ENCODE measurements around the gene RCSD1. TPM values are rescaled to one million over a fixed set of nuclear protein-coding genes. Genes with fewer than 3 reads are reported as not detected.

The RCSD1 gene
- total RNA-seq, 1 donor from 2014 or later: 0.98 TPM

DNA sequence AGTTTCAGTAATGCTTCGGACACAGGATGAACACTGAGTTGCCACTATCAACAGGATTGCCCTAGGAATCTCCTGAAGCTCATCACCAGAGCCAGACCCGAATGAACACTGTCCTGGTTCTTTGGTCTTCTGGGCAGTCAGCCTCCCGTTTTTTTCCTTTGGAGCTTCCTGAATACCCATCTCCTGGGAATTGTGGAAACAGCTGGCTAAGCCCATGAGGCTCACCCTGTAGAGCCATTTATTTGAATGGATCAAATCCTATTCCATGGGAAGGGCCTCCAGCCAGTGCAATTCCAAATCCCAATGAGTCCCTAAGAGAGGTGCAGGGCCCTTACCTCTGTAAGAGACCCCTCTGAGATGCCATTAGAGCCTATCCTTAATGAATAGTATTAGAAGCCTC is 5.9 kb downstream of the RCSD1 start:
- TF ChIP-seq EZH2 (IDR thresholded peaks at IDR 0.05; ENCODE audit: insufficient read depth, low read length) (no peak), CTCF (IDR thresholded peaks at IDR 0.05; ENCODE audit: insufficient read depth, low read depth, low read length) (no peak)
- H3K27ac Mint-ChIP-seq (ENCODE audit: unreplicated experiment): no peak overlapping the region
- DNase-seq (ENCODE audit: low read depth): no peak
- no peak for FAIRE-seq
- Histone ChIP-seq H3K27ac (ENCODE audit: low read depth, low read length) (no peak overlapping the region), H3K4me1 (ENCODE audit: insufficient read depth, low read length) (no peaks in the 10 kb centered on the region), H3K27me3 (ENCODE audit: insufficient read depth, low read length) (peaks cover 18% of the 10 kb centered on the region), H3K4me3 (ENCODE audit: insufficient read depth, low read depth, low read length) (no peak overlapping the region), H3K9ac (ENCODE audit: low read length) (no peak overlapping the region), H3K79me2 (ENCODE audit: insufficient read depth, low read length) (no peaks in the 10 kb centered on the region), H3K9me3 (ENCODE audit: insufficient read depth, low read depth, low read length) (no peaks in the 10 kb centered on the region), H4K20me1 (ENCODE audit: insufficient read depth, low read length) (no peaks in the 10 kb centered on the region), H3K36me3 (ENCODE audit: insufficient read depth, low read length) (no peaks in the 10 kb centered on the region), H2AFZ (ENCODE audit: low read depth, low read length) (no peak overlapping the region), H3K4me2 (ENCODE audit: low read length) (no peak overlapping the region)
- peaks cover 23% of the 10 kb centered on the region for H3K27me3 Mint-ChIP-seq (ENCODE audit: low read depth, unreplicated experiment)
- H3K4me3 Mint-ChIP-seq (ENCODE audit: unreplicated experiment): no peak overlapping the region
- no peaks in the 10 kb centered on the region for H3K9me3 Mint-ChIP-seq (ENCODE audit: unreplicated experiment)
- H3K36me3 Mint-ChIP-seq (ENCODE audit: low read depth, unreplicated experiment): no peaks in the 10 kb centered on the region
- peaks cover 14% of the 10 kb centered on the region for H3K4me1 Mint-ChIP-seq (ENCODE audit: low read depth, unreplicated experiment)

DNA sequence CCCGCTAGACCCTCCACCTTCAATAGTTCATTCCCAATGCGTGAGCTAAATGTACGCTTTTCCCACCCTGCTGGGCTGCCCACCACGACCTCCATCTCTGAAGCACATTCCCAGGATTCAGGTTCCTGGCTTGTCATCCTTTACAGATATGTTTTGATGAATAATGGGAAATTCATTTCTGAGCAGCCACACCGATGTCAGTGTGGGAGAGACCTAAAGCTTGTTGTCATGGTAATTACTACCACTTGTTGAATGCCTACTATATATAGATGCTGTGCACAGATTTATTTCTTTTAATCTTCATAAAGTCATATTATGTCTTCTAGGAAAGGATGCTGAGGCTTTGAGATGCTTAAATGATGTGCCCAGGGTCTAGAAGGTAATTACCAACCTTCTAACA is 8.0 kb downstream of the RCSD1 start:
- H3K27me3 ChIP-seq (ENCODE audit: insufficient read depth, low read length): peaks cover 15% of the 10 kb centered on the region
- H3K79me2 ChIP-seq (ENCODE audit: insufficient read depth, low read length): no peaks in the 10 kb centered on the region
- H3K9ac ChIP-seq (ENCODE audit: low read length): no peak overlapping the region
- DNase-seq (ENCODE audit: low read depth) (no peak), FAIRE-seq (no peak)
- no peak overlapping the region for H3K27ac ChIP-seq (ENCODE audit: low read depth, low read length)
- H3K36me3 ChIP-seq (ENCODE audit: insufficient read depth, low read length): no peaks in the 10 kb centered on the region
- Mint-ChIP-seq H3K9me3 (ENCODE audit: unreplicated experiment) (no peaks in the 10 kb centered on the region), H3K36me3 (ENCODE audit: low read depth, unreplicated experiment) (no peaks in the 10 kb centered on the region), H3K27ac (ENCODE audit: unreplicated experiment) (no peak overlapping the region), H3K4me1 (ENCODE audit: low read depth, unreplicated experiment) (peaks cover 16% of the 10 kb centered on the region), H3K4me3 (ENCODE audit: unreplicated experiment) (no peak overlapping the region), H3K27me3 (ENCODE audit: low read depth, unreplicated experiment) (peaks cover 28% of the 10 kb centered on the region)
- no peak for TF ChIP-seq EZH2 (IDR thresholded peaks at IDR 0.05; ENCODE audit: insufficient read depth, low read length)
- no peak for TF ChIP-seq CTCF (IDR thresholded peaks at IDR 0.05; ENCODE audit: insufficient read depth, low read depth, low read length)
- no peaks in the 10 kb centered on the region for H4K20me1 ChIP-seq (ENCODE audit: insufficient read depth, low read length)
- H3K4me2 ChIP-seq (ENCODE audit: low read length): no peak overlapping the region
- H3K4me1 ChIP-seq (ENCODE audit: insufficient read depth, low read length): no peaks in the 10 kb centered on the region
- H2AFZ ChIP-seq (ENCODE audit: low read depth, low read length): no peak overlapping the region
- H3K9me3 ChIP-seq (ENCODE audit: insufficient read depth, low read depth, low read length): no peaks in the 10 kb centered on the region
- no peak overlapping the region for H3K4me3 ChIP-seq (ENCODE audit: insufficient read depth, low read depth, low read length)

GRCh38 chr1:167640051-167640450 is 10.0 kb downstream of the RCSD1 start:
- no peak overlapping the region for H3K4me2 ChIP-seq (ENCODE audit: low read length)
- no peaks in the 10 kb centered on the region for H3K36me3 Mint-ChIP-seq (ENCODE audit: low read depth, unreplicated experiment)

More at GRCh38 chr1:167640051-167640450, 10.0 kb downstream of the RCSD1 start:
- no peaks in the 10 kb centered on the region for H4K20me1 ChIP-seq (ENCODE audit: insufficient read depth, low read length)
- no peaks in the 10 kb centered on the region for H3K79me2 ChIP-seq (ENCODE audit: insufficient read depth, low read length)
- H2AFZ ChIP-seq (ENCODE audit: low read depth, low read length): no peak overlapping the region
- FAIRE-seq (no peak), DNase-seq (ENCODE audit: low read depth) (no peak)
- peaks cover 8% of the 10 kb centered on the region for H3K27me3 ChIP-seq (ENCODE audit: insufficient read depth, low read length)
- H3K4me3 ChIP-seq (ENCODE audit: insufficient read depth, low read depth, low read length): no peak overlapping the region
- no peak overlapping the region for H3K27ac ChIP-seq (ENCODE audit: low read depth, low read length)
- Mint-ChIP-seq H3K27ac (ENCODE audit: unreplicated experiment) (no peak overlapping the region), H3K27me3 (ENCODE audit: low read depth, unreplicated experiment) (peaks cover 23% of the 10 kb centered on the region), H3K9me3 (ENCODE audit: unreplicated experiment) (no peaks in the 10 kb centered on the region), H3K4me1 (ENCODE audit: low read depth, unreplicated experiment) (peaks cover 16% of the 10 kb centered on the region), H3K4me3 (ENCODE audit: unreplicated experiment) (no peak overlapping the region)
- H3K9me3 ChIP-seq (ENCODE audit: insufficient read depth, low read depth, low read length): no peaks in the 10 kb centered on the region
- H3K36me3 ChIP-seq (ENCODE audit: insufficient read depth, low read length): no peaks in the 10 kb centered on the region
- no peaks in the 10 kb centered on the region for H3K4me1 ChIP-seq (ENCODE audit: insufficient read depth, low read length)
- no peak overlapping the region for H3K9ac ChIP-seq (ENCODE audit: low read length)
- TF ChIP-seq CTCF (IDR thresholded peaks at IDR 0.05; ENCODE audit: insufficient read depth, low read depth, low read length): no peak
- TF ChIP-seq EZH2 (IDR thresholded peaks at IDR 0.05; ENCODE audit: insufficient read depth, low read length): no peak

Data from astrocyte (in vitro differentiated cells and primary cell).